A549 (cell line): Measurements from ENCODE around the gene PRKCE. TPM values are rescaled to one million over a fixed set of nuclear protein-coding genes. Genes with fewer than 3 reads are reported as not detected.

Experiments used
- ATAC-seq, 2 experiments: fragments of 200-7000 bp in 1 of 2; fragments of >200 bp in 1 of 2; cut with Nextera tagmentation in 1 of 2; cut with Tn5 transposase in 1 of 2; 3 replicates each; pipeline versions ENCODE4 v1.8.0 to v1.9.1; 2018 to 2020; ENCODE audit warnings: mild to moderate bottlenecking in 1 of 2, moderate library complexity in 1 of 2
- CTCF ChIA-PET: fragments of 300-600 bp; sonication (Branson Sonifier 250); formaldehyde crosslinking; extraction: SDS; loops from one replicate; lab custom pipeline; 2021; ENCODE audit warnings: antibody characterized with exemption, inconsistent platforms; lab: Yijun Ruan, JAX
- POLR2A ChIA-PET: fragments of 350-600 bp; formaldehyde crosslinking; extraction: SDS; loops from one replicate; lab custom pipeline; 2021; ENCODE audit warnings: antibody characterized with exemption, inconsistent platforms; lab: Yijun Ruan, JAX
- DNase-seq, 2 experiments: peaks; one replicate each; pipeline versions ENCODE4 v3.0.0 to v3.0.0-alpha.2; 2011 to 2016; ENCODE audit warnings: low read depth in 1 of 2, low spot score in 1 of 2
- FAIRE-seq: peaks from 2 replicates; lab custom pipeline; 2011; peaks lifted over from hg19 to GRCh38; lab: Jason Lieb, UNC
- H3K27ac ChIP-seq, 2 experiments: fragments of >200 bp; sonication (Bioruptor Twin); formaldehyde crosslinking; 3 replicates each; pipeline ENCODE4 v1.5.1; 2016 to 2017
- H3K4me1 ChIP-seq: fragments of >200 bp; sonication (Bioruptor Twin); formaldehyde crosslinking; 3 replicates; pipeline ENCODE4 v1.6.1; 2016
- H3K4me2 ChIP-seq: fragments of >200 bp; sonication (Bioruptor Twin); formaldehyde crosslinking; 3 replicates; pipeline ENCODE4 v1.6.1; 2016
- H3K4me3 ChIP-seq: fragments of >200 bp; sonication (Bioruptor Twin); formaldehyde crosslinking; 3 replicates; pipeline ENCODE4 v1.5.1; 2016
- H3K9me3 ChIP-seq: fragments of >200 bp; sonication (Bioruptor Twin); formaldehyde crosslinking; 3 replicates; pipeline ENCODE4 v1.6.1; 2016
- BHLHE40 ChIP-seq: IDR thresholded peaks from 2 replicates; pipeline ENCODE4 v1.6.1; 2012; ENCODE audit warnings: low read depth, low read length, inconsistent platforms
- CBX2 ChIP-seq: fragments of 200-600 bp; sonication (generic); IDR thresholded peaks from 2 replicates; pipeline ENCODE4 v1.6.1; 2016; ENCODE audit warnings: low read depth, mild to moderate bottlenecking, borderline replicate concordance
- CEBPB ChIP-seq, 2 experiments: fragments of >200 bp in 1 of 2; sonication (Bioruptor Twin) in 1 of 2; formaldehyde crosslinking in 1 of 2; IDR thresholded peaks; 2 replicates each; pipeline ENCODE4 v1.6.1; 2012 to 2016
- CTCF ChIP-seq: fragments of >200 bp; sonication (Bioruptor Twin); formaldehyde crosslinking; IDR thresholded peaks from 3 replicates; pipeline ENCODE4 v1.5.1; 2016
- EHF ChIP-seq: fragments of 250-450 bp; sonication (Bioruptor Pico); IDR thresholded peaks from 2 replicates; pipeline ENCODE4 v1.5.0; 2020; ENCODE audit warnings: mild to moderate bottlenecking
- EHMT2 ChIP-seq: fragments of 200-600 bp; sonication (generic); IDR thresholded peaks from 2 replicates; pipeline ENCODE4 v1.6.1; 2016; ENCODE audit warnings: antibody characterized with exemption, low read depth, mild to moderate bottlenecking, moderate library complexity
- EP300 ChIP-seq, 2 experiments: fragments of >200 bp; sonication (Bioruptor Twin); formaldehyde crosslinking; IDR thresholded peaks; 2 replicates in 1 of 2; 3 replicates in 1 of 2; pipeline ENCODE4 v1.6.1; 2016 to 2017
- FOSL2 ChIP-seq, 2 experiments: fragments of 450-650 bp in 1 of 2; fragments of >200 bp in 1 of 2; sonication (Bioruptor Twin) in 1 of 2; formaldehyde crosslinking; IDR thresholded peaks; 2 replicates each; pipeline versions ENCODE4 v1.5.0 to v1.6.1; 2016 to 2020; ENCODE audit warnings: mild to moderate bottlenecking in 1 of 2, moderate library complexity in 1 of 2
- HES2 ChIP-seq: fragments of >200 bp; sonication (Bioruptor Twin); formaldehyde crosslinking; IDR thresholded peaks from 2 replicates; pipeline ENCODE4 v1.6.1; 2016
- HEYL ChIP-seq: fragments of 250-450 bp; sonication (Bioruptor Pico); IDR thresholded peaks from 2 replicates; pipeline ENCODE4 v1.8.0; 2021; ENCODE audit warnings: mild to moderate bottlenecking, moderate library complexity
- HMGXB4 ChIP-seq: fragments of 250-450 bp; sonication (Bioruptor Pico); IDR thresholded peaks from 2 replicates; pipeline ENCODE4 v1.5.0; 2021; ENCODE audit warnings: mild to moderate bottlenecking, moderate library complexity, borderline replicate concordance
- JUN ChIP-seq, 2 experiments: fragments of >200 bp; sonication (Bioruptor Twin); formaldehyde crosslinking; IDR thresholded peaks; 2 replicates in 1 of 2; 3 replicates in 1 of 2; pipeline ENCODE4 v1.6.1; 2016 to 2017
- KDM1A ChIP-seq: fragments of 200-600 bp; sonication (generic); IDR thresholded peaks from 2 replicates; pipeline ENCODE4 v1.6.1; 2016; ENCODE audit warnings: low read depth, mild to moderate bottlenecking
- MAFK ChIP-seq: fragments of 450-650 bp; IDR thresholded peaks from 2 replicates; pipeline ENCODE4 v1.6.1; 2014; ENCODE audit not compliant: partially characterized antibody
- MAX ChIP-seq: IDR thresholded peaks from 2 replicates; pipeline ENCODE4 v1.6.1; 2012
- MAZ ChIP-seq: fragments of 150-350 bp; IDR thresholded peaks from 2 replicates; pipeline ENCODE4 v1.6.1; 2014; ENCODE audit warnings: antibody characterized with exemption, low read depth, low read length, borderline replicate concordance
- MYC ChIP-seq: IDR thresholded peaks from 2 replicates; pipeline ENCODE4 v1.6.1; 2012; ENCODE audit warnings: mild to moderate bottlenecking, inconsistent platforms, low read length, improper control_type of control experiment, borderline replicate concordance
- NPAS2 ChIP-seq: fragments of 250-450 bp; sonication (Bioruptor Pico); IDR thresholded peaks from 2 replicates; pipeline ENCODE4 v1.8.0; 2022; ENCODE audit warnings: mild to moderate bottlenecking, moderate library complexity, borderline replicate concordance
- POLR2A ChIP-seq: IDR thresholded peaks from 2 replicates; pipeline ENCODE4 v1.6.1; 2012; ENCODE audit warnings: mild to moderate bottlenecking, low read length
- POLR2AphosphoS2 ChIP-seq: conservative IDR thresholded peaks from 2 replicates; pipeline ENCODE4 v1.6.1; 2012; ENCODE audit warnings: low read length, improper control_type of control experiment, inconsistent platforms
- RAD21 ChIP-seq, 2 experiments: fragments of >200 bp in 1 of 2; sonication (Bioruptor Twin) in 1 of 2; formaldehyde crosslinking in 1 of 2; IDR thresholded peaks in 1 of 2; conservative IDR thresholded peaks in 1 of 2; 2 replicates in 1 of 2; 3 replicates in 1 of 2; pipeline ENCODE4 v1.6.1; 2012 to 2018; ENCODE audit warnings: inconsistent platforms in 1 of 2
- SMC3 ChIP-seq: fragments of >200 bp; sonication (Bioruptor Twin); formaldehyde crosslinking; IDR thresholded peaks from 3 replicates; pipeline ENCODE4 v1.6.1; 2018; ENCODE audit warnings: inconsistent platforms
- TFCP2L1 ChIP-seq: fragments of 250-450 bp; sonication (Bioruptor Pico); IDR thresholded peaks from 2 replicates; pipeline ENCODE4 v1.5.0; 2021; ENCODE audit warnings: mild to moderate bottlenecking
- ZC3H11A ChIP-seq: fragments of 450-650 bp; IDR thresholded peaks from 2 replicates; pipeline ENCODE4 v1.6.1; 2014; ENCODE audit warnings: antibody characterized with exemption, mild to moderate bottlenecking
- ZFP36 ChIP-seq: fragments of 450-650 bp; IDR thresholded peaks from 2 replicates; pipeline ENCODE4 v1.6.1; 2014; ENCODE audit warnings: borderline replicate concordance; ENCODE audit not compliant: partially characterized antibody
- ZSCAN20 ChIP-seq: fragments of 250-450 bp; sonication (Bioruptor Pico); IDR thresholded peaks from 2 replicates; pipeline ENCODE4 v1.8.0; 2022; ENCODE audit warnings: mild to moderate bottlenecking, moderate library complexity
- WGBS: methylation state at CpG from one replicate; pipeline ENCODE4 v1.1.6; 2017; ENCODE audit errors: missing lambda C conversion rate; 5-methylcytosine and 5-hydroxymethylcytosine counted together
- polyA plus RNA-seq, 4 experiments: library from polyadenylated mRNA; depleted of rRNA in 3 of 4; stranded (reverse); fragments of >200 nt; fragmentation: RNase III in 1 of 4; extraction: RNeasy Plus Mini Kit Qiagen cat#74134 plus additional on column Dnase treatment in 1 of 4; gene quantifications; 2 replicates in 3 of 4; 3 replicates in 1 of 4; pipeline ENCODE4 v1.2.3, GENCODE V29; 2011 to 2017

The PRKCE gene
- polyA plus RNA-seq, 2 of the 4 experiments (the other 2 are of a cell fraction) = 11.5 to 12.0 TPM

GRCh38 chr2:45777996-45778719 lies 126.7 kb downstream of the PRKCE start:
- WGBS = 75% methylated on average over 9 of the region's 10 CpGs
- DNase-seq (no peak), FAIRE-seq (no peak), ATAC-seq (peak in 1 of 2 experiments; percentile 52; a peak in 3 of 6 replicates)
- 0 out of 3 replicates have a peak overlapping the region, but pooled peaks have one; percentile 6 for H3K4me2 ChIP-seq
- H3K4me3 ChIP-seq = no peak overlapping the region
- 0 out of 3 replicates have a peak, but pooled peaks cover 3% of the 10 kb centered on the region for H3K4me1 ChIP-seq
- no peak overlapping the region for H3K27ac ChIP-seq
- no peaks in the 10 kb centered on the region for H3K9me3 ChIP-seq
- POLR2A ChIA-PET = no interaction called here
- no peak for TF ChIP-seq FOSL2 (IDR thresholded peaks at IDR 0.05)
- no peak for TF ChIP-seq FOSL2 (CRISPR knock-in tag; IDR thresholded peaks at IDR 0.05)
- no peak for TF ChIP-seq TFCP2L1 (CRISPR knock-in tag)
- TF ChIP-seq MYC = no peak
- TF ChIP-seq SMC3 = no peak
- TF ChIP-seq BHLHE40 = no peak
- TF ChIP-seq MAX = no peak
- CTCF ChIA-PET = interaction anchor here (0.6 to 7.7 kb wide), 34 partner anchors 10 to 684 kb away, joined by 3 to 60 read pairs (median 4); no protein-coding TSS in a partner anchor

GRCh38 chr2:45778720-45779171 lies 127.3 kb downstream of the PRKCE start:
- Histone ChIP-seq H3K4me1 (0 out of 3 replicates have a peak, but pooled peaks cover 3% of the 10 kb centered on the region), H3K27ac (no peak overlapping the region), H3K4me2 (peak overlapping the region; percentile 6; the same call in 1 of the 3 replicates), H3K4me3 (no peak overlapping the region), H3K9me3 (no peaks in the 10 kb centered on the region)
- 62% methylated on average over 11 of the region's 11 CpGs for WGBS
- DNase-seq = peak; percentile 77 to 83
- POLR2A ChIA-PET = no interaction called here
- no peak for FAIRE-seq
- CTCF ChIA-PET = interaction anchor here (0.6 to 7.7 kb wide), 36 partner anchors 10 to 823 kb away, joined by 3 to 60 read pairs (median 4); no protein-coding TSS in a partner anchor
- peak; percentile 70 to 88; a peak in 5 of 6 replicates for ATAC-seq
- TF ChIP-seq EP300 (IDR thresholded peaks at IDR 0.05) (no peak), HES2 (no peak), EHF (CRISPR knock-in tag) (no peak), MAX (no peak), CTCF (peak; percentile 70), ZSCAN20 (no peak), NPAS2 (CRISPR knock-in tag) (no peak), CBX2 (no peak), MAZ (no peak), EHMT2 (no peak), CEBPB (IDR thresholded peaks at IDR 0.05) (no peak), KDM1A (no peak), HMGXB4 (no peak), HEYL (CRISPR knock-in tag) (no peak), POLR2A (no peak), ZC3H11A (no peak), FOSL2 (IDR thresholded peaks at IDR 0.05) (no peak), FOSL2 (CRISPR knock-in tag; IDR thresholded peaks at IDR 0.05) (no peak), RAD21 (conservative IDR thresholded peaks at IDR 0.05 in 1 of 2, IDR thresholded peaks at IDR 0.05 in 1 of 2) (peak; percentile 48 to 60), SMC3 (peak; percentile 64), ZFP36 (no peak), JUN (IDR thresholded peaks at IDR 0.05) (no peak), MAFK (no peak), POLR2AphosphoS2 (no peak)
